Hepatocyte (in vitro differentiated cells): ENCODE results near the gene GSX2.

ENCODE experiments used
- CTCF ChIP-seq: fragments of 200-600 bp; sonication (generic); IDR thresholded peaks from 2 replicates; pipeline ENCODE4 v1.5.1; 2016; ENCODE audit warnings: antibody characterized with exemption, mild to moderate bottlenecking; ENCODE audit not compliant: poor library complexity
- EZH2 ChIP-seq: fragments of 200-600 bp; sonication (generic); IDR thresholded peaks from 2 replicates; pipeline ENCODE4 v1.6.1; 2016; ENCODE audit warnings: antibody characterized with exemption, mild to moderate bottlenecking, borderline replicate concordance

DNA sequence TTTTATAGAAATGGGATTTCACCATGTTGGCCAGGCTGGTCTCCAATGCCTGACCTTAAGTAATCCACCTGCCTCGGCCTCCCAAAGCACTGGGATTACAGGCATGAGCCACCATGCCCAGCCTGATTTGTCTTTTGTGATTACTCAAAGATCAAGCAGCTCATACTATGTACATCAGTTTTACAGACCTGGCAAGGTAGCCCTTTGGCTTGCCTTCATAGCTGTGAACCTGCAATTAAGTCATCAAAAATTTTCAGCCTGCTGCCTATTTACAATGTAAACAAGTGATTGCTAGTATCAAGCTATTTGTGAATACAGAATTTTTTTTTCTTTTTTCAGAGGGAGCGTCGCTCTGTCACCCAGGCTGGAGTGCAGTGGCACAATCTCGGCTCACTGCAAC, 46.2 kb downstream of the GSX2 start:
- TF ChIP-seq EZH2 (no peak), CTCF (no peak)
